Measurements from ENCODE around the gene ACIN1.
"Not testable (repeated sequence)": the region's sequence is repeated elsewhere in the genome, so short reads cannot be mapped to it uniquely, and the experiment has no call there.

Gene ACIN1

DNA sequence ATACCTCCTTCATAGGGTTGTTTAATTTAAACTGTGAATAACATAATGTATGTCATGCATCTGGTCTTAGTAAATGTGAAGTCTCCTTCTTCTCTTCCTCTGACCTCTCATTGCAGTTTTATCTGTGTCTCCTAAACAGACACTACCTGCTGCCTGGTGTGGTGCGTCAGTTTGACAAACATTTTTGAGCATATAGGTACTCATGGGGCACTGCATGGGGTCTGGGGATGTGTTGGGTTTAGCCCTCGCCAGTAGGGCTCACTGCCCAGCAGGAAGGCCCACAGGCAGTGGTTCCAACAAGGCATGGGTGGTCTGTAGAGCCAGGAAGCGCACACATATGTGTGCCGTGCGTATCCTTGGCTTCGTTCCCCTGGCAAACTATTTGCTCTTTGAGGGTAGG lies 27.1 kb upstream of the ACIN1 start:
- DNase-seq (ENCODE audit: low read depth), result no peak

DNA sequence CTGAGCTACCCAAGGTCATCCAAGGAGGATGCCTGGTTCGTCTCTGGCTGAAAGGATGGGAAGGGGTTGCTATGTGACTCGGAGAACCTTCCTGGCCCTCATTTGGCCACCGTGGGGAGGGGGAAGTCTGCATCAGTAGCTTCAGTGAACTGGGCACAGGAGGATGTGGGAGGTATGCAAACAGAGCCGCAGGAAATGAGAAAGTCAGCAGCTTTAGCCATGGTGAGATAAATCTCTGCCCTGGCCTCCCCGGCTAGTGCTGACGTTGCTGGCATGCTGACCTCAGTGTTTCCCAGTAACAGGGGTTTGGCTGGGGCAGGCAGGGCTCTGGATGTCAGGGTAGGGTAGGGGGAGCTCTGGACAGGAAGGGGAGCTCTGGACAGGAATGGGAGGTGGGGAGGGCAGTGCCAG lies 26.4 kb upstream of the ACIN1 start:
- DNase-seq (ENCODE audit: low read depth), result no peak

GRCh38 chr14:23120541-23121251 lies 25.8 kb upstream of the ACIN1 start:
- DNase-seq (ENCODE audit: low read depth), result peak; percentile 56

GRCh38 chr14:23119363-23120327 lies 24.7 kb upstream of the ACIN1 start:
- DNase-seq (ENCODE audit: low read depth), result no peak

GRCh38 chr14:23118506-23119362 lies 23.8 kb upstream of the ACIN1 start, which contains the start of gene CEBPE:
Gene CEBPE (minus strand): TSS chr14:23119255. CDS start chr14:23119091, 164 bp downstream.
- no peak for DNase-seq (ENCODE audit: low read depth)

GRCh38 chr14:23117371-23118020 lies 22.6 kb upstream of the ACIN1 start:
- no peak for DNase-seq (ENCODE audit: low read depth)

GRCh38 chr14:23115918-23116317 lies 21.0 kb upstream of the ACIN1 start:
- DNase-seq (ENCODE audit: low read depth), result no peak

DNA sequence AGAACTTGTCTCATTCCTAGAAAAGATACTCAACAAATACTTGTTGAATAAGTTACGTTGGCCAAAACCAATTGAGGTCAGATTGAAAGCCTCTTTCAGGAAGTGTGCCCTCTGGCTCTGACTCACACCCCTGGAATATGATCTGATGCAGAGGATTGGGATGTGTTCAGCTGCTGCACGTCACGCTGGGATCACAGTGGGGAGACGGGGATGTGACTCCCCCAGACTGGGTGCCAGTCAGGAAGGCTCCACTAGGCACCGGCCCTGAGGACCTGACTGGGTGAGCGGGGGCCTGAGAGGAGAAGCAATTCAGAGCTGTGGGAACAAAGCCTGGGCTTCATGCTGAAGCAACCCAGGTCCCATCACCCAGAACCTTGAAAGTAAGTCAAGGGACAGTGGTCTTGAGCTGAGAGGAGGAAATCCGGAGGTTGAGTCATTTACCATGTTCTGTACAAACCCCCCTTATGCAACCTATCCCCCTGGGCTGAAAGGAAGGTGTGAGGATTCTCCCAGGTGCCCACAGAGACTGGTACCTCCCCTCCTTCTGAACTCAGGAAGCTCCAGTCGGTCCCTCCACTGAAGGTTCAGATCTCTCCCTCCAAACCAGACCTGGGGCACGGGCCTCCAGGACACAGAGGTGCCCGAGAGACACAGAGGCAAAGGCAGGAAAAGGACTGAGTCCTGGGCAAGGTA lies 20.2 kb upstream of the ACIN1 start:
- no peak for DNase-seq (ENCODE audit: low read depth)

DNA sequence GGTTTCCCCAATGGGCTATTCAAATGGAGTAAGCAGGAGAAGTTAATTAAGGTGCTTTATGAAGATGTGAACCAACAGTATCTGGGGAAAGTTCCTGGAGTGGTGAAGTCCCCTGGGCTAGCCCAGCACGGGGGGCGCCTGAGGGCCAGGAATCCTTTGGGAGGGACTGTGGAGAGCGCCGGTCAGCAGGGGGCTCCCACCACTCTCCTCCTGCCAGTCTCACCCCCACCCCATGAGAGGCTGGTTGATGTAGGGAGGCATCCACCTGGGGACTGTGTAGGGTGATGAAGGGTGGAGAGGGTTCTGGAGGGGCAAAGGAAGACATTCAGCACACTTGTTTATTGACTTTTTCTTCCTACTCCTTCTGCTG lies 19.7 kb upstream of the ACIN1 start:
- no peak for DNase-seq (ENCODE audit: low read depth)

DNA sequence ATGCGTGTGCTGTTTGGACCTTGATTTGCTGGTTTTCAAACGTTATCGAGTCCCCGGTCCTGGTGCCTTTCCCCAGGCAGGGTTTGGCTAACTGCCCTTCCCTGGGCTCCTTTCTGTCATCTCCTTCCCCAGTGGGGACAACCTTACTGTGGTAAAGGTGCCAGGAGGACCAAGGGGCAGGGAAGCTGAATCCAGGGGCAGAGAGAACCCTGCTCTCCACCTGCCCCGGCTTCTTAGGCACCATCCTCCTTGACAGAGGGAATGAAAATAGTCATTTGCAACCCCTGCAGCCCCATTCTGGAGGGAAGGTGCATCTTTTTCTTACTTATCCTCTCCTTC lies 19.2 kb upstream of the ACIN1 start:
- DNase-seq (ENCODE audit: low read depth), result no peak

DNA sequence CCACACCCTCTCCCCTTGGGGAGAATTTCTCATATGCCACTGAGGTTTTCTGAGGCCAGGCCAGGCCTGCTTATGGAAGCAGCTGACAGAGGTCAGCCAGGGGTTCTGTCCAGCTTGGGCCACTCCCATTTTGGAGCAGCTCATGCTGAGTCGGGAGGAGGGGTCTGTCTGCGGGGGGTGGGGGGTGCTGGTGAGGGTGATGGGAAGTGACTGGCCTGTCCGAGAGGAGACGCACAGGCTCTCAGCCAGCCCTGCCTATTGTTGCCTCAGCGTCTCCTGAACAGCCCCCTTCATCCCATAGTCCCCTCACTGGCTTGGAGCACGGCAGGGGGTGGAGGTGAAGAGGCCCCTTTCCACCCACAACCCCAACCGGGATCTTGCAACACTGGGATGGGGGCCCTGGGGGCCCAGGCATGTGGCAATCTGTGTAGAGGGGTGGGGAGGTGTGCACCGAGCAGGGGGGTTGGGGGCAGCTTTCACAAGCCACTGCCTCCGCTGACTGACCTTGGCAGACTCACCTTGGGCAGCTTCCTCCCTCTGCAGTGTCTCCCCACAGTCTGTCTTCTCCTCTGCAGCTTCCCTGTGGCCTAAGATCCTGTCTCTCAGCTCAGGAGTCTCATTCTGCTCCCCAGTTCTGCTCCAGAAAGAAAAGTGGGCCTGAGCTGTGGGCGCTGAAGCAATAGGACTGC lies 18.6 kb upstream of the ACIN1 start:
- no peak for DNase-seq (ENCODE audit: low read depth)

DNA sequence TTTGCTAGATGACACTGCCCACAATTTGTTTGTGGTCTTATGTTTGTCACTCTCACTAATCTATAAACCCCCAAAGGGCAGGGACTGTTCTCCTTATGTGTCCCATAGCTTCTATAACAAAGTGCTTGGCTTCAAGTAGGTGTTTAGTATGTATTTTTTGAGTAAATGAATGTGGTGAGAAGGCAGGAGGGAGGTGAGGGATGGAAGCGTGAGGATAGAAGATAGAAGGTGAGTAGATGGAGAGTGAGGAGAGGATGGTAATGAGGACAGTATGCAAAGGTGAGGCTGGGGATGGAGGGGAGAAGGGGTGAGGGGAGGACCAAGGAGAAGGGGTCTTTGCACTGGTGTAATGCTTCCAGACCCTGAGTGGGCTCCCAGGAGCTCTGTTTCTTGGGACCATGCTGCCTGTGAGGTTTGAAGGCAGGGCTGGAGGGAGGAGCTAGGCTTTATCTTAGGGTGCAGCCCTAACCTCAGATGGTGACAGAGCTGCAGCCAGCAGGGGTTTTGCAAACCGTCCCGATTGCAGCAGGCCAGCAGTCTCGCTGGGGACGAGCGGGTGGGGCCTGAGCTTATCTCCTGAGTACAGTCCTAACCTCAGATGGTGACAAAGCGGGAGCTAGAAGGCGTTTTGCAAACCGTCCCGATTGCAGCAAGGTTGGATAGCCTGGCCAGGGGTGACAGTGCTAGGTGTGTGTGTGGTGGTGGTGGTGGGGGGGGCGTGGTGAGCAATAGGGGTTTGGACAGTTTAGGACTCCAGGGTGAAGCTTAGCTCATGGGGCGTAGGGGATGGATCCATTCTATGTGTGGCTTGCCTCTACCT lies 17.6 kb upstream of the ACIN1 start:
- no peak for DNase-seq (ENCODE audit: low read depth)

- no peak for DNase-seq (ENCODE audit: low read depth)
Observed at GRCh38 chr14:23110579-23111365, 15.8 kb upstream of the ACIN1 start.

- DNase-seq (ENCODE audit: low read depth), result no peak
Observed at GRCh38 chr14:23109769-23110168, 14.8 kb upstream of the ACIN1 start.

GRCh38 chr14:23108169-23108568 lies 13.2 kb upstream of the ACIN1 start:
- DNase-seq (ENCODE audit: low read depth), result not testable (repeated sequence)

GRCh38 chr14:23107620-23108019 lies 12.7 kb upstream of the ACIN1 start:
- not testable (repeated sequence) for DNase-seq (ENCODE audit: low read depth)

DNA sequence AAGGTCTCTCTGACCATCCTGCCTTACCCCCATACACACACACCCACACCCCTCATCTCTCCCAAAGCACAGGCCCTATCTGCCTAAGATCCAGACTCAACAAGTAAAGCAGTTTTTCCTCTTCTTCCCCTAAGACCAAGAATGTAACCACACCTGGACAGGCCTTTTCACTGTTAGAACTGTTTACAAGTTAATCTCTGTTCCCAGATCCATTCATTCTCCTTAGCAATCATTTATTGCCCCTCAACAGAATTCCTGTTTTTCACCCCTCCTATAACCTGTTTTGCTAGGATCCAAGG lies 11.8 kb upstream of the ACIN1 start:
- no peak for DNase-seq (ENCODE audit: low read depth)

GRCh38 chr14:23105348-23105824 lies 10.4 kb upstream of the ACIN1 start:
- no peak for DNase-seq (ENCODE audit: low read depth)
